C4-2B (cell line): ENCODE data around the gene PCLO.

Source experiments
- ZFX ChIP-seq: fragments of 450-650 bp; IDR thresholded peaks from 2 replicates; pipeline ENCODE4 v1.6.1; 2017
- TF ChIP-seq, protein P1 (sequence below): fragments of 450-650 bp; conservative IDR thresholded peaks from 2 replicates; pipeline ENCODE4 v1.5.1; 2017; ENCODE audit warnings: mild to moderate bottlenecking

DNA sequence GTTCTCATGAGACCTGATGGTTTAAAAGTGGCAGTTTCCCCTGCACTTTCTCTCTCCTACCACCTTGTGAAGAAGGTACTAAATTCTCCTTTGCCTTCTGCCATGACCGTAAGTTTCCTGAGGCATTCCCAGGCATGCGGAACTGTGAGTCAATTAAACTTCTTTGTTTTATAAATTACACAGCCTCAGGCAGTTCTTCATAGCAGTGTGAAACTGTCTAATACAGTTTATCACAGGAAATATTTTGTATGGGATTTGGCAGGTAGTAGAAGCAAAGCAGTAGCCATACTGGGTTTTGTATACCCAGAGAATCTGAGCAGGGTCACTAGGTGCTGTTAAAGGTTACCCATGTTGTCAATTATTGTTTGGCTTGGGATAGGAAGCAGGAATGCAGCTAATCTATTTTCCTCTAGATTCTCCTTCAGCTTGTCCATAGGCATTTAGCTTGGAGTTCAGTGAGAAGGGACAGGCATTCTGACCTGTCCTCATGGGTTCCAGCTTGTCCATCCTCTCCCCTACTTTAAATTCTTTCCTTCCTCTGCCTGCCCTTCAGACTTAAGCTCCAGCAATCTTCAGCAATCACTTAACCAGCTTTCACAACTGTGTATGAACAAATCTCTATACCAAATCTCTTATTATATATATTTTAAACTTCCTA, 186.7 kb downstream of the PCLO start:
- TF ChIP-seq, protein P1, sequence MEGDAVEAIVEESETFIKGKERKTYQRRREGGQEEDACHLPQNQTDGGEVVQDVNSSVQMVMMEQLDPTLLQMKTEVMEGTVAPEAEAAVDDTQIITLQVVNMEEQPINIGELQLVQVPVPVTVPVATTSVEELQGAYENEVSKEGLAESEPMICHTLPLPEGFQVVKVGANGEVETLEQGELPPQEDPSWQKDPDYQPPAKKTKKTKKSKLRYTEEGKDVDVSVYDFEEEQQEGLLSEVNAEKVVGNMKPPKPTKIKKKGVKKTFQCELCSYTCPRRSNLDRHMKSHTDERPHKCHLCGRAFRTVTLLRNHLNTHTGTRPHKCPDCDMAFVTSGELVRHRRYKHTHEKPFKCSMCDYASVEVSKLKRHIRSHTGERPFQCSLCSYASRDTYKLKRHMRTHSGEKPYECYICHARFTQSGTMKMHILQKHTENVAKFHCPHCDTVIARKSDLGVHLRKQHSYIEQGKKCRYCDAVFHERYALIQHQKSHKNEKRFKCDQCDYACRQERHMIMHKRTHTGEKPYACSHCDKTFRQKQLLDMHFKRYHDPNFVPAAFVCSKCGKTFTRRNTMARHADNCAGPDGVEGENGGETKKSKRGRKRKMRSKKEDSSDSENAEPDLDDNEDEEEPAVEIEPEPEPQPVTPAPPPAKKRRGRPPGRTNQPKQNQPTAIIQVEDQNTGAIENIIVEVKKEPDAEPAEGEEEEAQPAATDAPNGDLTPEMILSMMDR, result no peak
- no peak for TF ChIP-seq ZFX
